Middle frontal gyrus (tissue), 1 donor: ENCODE data around the gene HRNR.

ENCODE experiments used
- DNase-seq: peaks from one replicate; pipeline ENCODE4 v3.0.0-alpha.2; 2015; ENCODE audit warnings: low spot score; ENCODE audit errors: extremely low spot score

Gene HRNR

DNA sequence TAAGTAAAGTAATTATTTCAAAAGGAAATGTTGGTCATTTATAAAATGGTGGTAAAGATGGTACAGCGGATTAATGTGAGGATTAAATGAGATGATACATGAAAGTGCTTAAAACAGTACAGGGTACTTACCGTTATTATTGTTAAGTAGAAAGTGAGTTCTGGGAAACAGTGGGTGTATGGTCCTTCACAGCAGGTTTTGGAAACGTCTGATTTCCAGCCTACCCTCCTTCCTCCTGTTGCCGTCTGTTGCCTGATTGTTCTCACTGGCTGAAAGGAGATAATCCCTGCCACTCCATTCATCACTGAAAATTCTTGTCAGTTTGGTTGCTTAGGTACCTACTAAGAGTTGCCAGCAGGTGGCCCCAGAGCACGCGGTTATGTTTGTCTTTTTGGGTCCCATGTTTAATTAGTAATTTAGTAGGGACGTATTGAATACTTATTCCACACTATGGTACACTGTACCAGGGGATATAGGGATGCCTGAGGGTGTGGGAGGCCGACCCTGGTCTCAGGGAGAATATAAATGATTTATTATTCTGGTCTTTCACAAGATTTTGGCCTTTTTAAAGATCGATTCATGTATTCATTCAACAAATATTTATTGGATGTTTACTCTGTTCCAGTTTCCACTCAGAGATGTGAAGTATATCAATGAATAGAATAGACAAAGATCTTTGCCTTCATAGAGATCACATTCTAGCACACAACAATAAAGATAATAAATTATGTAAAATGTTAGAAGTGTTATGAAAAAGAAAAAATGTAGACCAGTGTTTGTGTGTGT lies 34.1 kb downstream of the HRNR start:
- peak; percentile 17 for DNase-seq

DNA sequence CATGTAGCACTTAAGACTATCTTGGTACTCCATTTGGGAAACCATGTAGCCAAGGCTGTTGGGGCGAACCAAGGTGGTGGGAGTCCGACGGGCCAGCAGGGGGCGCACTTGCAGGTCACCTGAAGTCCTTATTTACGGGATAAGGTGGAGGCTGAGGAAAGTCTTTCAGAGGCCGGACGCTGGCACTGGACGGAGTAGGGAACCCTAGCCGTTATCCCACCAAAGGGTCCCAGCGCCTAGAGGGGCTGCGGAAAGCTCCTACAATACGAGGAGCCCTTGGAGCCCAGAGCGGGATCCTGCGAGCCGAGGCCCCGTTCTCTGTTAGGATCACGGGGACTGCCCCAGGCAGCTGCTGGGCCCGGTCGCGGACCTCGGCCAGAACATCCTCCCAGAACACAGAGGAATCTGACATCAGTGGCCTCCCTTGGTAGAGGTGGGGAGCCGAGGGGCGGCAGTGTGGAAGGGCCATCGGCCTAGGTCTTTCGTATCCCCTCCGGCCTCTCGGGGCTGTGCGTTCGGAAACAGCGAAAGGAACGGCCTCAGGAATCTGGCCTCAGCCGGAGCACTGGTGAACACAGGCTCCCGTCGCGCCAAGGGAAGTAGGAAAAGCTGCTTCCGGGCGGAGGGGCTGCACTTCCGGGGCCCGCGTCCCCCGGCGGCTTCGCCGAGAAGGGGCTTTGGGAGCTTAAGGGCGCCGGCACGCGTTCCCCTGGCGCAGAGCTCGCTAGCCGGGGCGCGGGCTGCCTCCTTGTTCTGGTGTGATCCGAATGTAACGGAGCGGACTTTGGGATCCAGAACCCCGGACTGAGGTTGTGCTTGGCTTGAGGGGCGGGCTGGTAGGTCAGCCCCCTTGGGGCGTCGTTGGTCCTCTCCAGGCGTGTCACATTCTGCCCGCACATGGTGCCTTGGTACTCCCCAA lies 35.1 kb downstream of the HRNR start:
- DNase-seq, result peak; percentile 41

DNA sequence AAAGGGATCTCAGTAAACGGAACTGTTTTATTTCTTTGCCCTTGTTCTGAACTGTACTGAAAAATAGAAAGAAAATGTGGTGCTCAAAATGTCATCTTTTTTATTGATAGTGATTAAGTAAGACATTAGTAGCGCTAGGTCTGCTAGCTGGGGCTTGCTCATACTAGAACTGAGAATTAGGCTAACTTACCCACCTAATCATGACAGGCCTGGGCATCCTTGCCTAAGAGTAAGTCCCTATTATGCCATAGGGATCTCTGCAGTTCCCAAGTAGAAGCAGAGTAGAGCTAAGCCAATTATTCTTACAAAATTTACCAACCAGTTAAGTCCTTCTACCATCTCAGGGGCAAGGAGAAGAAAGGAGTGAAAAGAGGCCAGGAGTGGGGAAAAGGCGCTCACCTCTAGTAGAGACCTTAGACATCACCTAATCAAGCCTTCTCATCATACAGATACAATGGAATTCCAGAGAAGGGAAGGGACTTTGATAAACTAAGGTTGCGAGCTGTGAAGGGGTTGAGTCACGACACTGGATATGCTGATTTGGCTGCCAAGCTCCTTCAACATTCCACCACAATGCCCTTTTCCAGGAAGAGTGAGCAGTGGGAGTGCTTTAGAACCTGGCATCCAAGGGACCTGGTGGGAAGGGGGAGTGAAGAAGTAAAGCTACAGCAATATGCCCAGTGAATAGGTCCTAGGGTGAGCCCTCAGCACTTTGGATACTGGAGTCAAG lies 37.3 kb downstream of the HRNR start:
- DNase-seq, result no peak

DNA sequence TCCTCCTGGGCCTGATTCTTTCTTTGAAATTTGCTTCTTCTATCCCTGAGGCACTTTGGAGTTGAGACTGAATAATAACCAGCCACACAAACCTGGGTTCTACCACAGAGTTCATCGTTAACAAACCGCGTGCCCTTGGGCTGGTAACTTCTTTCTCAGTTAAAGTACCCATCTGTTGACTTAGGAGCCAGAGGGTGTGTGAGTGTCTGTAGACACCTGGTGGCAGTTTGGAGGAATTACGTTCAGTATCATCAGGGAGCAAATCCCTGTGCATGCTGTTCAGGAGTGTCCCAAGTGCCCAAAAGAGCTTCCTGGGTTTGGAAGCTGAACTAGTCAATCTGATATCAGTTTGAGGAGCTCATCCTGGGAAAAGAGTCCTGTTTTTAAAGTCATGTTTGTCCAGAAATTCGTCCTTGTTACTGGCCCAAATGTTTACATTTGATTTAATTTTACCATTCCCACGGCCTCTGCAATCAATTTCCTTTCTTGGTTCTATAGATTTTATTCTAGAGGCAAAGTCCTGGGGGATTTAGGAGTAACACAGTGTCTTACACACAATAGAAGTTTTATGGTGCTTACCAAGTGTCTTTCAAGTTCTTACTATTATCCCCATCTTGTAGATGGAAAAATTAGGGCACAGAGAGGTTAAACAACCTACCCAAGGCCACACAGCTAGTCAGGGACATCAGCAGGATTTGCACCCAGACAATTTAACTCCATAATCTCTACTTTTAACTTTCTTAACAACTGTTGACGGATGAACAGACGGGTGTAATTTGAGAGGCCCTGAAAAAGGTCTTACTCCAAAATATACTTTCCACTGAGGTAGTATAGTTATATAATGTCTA lies 38.2 kb downstream of the HRNR start:
- no peak for DNase-seq

DNA sequence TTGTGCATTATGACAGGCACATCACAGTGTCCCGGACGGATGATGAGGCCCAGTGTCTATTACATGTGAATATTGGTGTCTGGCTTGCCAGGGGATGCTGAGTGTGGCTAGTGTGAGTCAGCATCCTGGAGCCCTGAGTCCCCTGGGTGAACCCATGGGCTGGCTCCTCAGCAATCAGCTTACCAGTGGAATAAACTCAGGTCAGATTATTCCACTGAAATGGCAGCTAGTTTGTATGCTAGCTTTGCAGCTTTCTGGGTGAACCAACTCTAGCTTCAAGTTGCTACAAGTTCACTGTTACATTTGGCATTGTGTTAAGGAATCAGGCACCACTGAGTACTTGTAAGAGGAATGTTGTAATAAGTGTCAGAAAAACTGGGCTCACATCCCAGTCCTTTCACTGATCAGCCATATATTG lies 41.0 kb downstream of the HRNR start:
- no peak for DNase-seq

DNA sequence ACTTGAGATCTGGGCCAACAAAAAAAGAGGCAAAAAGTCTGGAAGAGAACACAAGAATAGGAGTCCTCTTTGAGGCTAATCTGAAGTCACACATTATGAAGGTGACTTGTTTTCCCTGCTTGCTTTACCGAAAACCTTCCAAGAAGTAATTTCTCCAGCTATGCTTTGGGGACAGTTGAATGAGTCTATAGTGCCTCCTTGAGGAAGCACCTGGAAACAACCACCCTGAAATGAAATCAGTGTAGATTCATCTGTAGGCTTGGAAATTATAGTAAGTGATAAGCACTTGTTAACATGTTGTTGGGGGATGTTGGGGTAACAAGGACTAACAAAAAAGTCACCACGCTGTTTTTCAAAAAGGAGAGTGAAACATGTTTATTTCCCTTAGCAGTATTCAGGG lies 41.6 kb downstream of the HRNR start:
- DNase-seq, result no peak

DNA sequence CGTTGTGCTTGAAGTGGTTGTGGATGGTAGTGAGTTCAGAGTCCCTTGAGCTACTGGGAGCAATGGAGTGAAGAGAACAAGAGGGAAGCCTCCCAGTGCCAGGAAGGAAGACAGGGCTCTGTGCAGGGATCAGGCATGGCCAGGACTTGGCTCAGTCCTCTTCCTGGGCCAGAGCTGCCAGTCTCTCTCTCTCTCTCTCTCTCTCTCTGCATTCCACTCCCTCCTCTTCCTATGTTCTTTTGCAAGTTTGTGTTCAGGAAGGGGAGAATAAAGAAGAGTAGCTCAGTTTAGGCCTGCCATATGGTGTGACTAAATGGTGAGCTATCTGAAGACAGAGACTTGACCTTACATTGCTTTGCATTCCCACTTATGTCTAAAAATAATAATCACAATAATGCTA lies 44.4 kb downstream of the HRNR start:
- DNase-seq, result no peak

DNA sequence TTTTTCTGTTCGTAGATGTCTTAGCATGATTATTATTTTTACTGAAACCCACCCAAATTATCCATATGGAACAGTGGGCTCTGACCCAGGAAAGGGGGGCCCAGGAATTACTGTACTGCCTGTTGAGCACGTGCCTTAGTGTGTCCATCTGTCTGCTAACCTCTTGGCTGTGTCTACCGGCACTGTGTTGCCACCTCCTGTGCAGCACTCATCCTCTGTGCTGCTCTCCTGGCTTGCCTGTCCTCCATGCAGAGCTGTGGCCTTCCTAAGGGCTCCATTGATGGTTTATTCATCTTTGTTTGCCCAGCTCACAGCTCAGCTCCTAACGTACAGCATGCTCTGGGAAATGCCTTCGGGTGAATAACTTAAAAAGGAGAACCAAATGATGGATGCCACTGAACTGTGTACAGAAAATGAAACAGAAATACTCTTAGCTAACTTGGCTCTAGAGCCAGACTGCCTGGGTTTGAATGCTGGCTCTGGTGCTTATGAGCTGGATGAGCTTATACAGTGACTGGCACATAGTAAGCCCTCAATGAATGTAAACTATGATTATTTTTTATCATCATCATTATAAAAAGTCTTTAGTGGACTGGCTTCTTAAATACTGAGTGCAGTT lies 53.6 kb downstream of the HRNR start:
- DNase-seq, result no peak

DNA sequence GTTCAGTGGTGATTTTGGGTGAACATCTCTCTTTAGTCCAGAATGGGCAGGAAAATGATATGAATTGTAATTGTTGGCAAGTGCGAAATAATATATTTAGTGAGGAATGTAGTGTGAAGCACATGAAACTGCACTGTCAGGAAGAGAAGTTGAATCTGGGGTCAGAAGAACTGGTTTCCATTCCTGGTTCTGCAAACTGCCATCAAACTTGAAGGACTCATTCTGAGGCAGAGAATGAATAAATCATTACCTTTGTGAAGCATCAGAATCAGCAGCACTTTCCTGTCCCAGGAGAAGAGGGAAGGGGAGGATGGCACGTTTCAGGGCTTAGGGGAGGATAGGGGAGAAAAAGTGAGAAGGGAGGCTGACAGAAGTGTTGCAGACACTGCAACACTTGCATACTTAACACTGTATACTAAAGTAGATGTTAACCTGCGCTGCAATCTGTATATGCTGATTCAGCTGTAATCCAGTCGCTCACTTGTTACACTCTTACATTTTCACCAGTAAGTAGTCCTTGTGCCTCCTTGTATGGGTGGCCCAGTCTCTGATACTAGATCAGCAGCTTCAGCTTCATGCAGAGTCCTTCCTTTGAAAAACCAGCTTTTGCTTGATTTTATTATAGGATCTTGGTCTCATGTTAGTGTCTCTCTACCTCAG lies 54.5 kb downstream of the HRNR start:
- DNase-seq, result no peak

DNA sequence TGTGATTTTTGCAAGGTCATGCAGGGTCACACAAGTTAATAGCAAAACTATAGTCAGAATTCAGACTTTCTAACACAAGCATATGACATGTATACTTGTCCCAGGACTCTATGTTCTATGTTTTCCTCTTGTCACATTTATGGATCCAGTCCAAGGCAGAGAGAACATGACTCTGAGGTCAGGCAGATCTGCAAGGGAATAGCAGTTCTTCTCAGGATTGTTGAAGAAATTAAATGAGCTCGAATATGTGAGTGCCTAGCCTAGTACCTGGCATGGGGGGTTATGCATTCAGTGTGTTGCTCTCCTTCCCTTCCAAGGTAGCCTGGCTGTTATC lies 55.5 kb downstream of the HRNR start:
- DNase-seq, result no peak

DNA sequence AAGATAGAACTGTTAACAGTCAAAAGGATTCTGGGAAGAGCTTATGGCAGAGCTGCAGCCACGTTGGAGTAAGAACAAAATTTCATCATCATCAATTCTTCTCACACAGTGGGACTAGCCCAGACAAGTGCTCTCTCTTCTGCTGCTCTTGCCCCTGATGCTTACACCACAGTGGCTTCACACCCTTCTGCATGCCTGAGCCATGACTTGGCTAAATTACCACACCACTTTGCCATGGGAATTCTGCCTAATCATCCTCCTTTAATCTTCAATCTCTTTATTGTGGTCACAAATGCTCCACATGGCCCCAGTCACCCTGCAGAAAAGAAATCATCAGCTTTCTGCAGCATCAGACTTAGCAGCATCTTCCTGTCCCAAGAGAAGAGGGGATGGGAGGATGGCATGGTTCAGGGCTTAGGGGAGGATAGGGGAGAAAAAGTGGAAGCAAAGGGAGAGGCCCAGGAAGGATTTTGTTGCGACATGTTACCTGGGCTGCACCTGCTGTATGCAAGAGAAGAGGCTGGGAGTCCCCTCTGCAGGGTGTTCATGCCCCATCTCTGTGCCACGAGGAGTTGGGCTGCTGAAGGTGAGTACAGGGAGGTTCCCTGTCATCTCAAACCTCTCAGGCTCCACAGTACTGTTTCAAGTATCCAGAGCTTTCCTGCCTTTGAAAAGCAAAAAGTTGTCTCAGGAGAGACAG lies 56.0 kb downstream of the HRNR start:
- DNase-seq, result no peak

DNA sequence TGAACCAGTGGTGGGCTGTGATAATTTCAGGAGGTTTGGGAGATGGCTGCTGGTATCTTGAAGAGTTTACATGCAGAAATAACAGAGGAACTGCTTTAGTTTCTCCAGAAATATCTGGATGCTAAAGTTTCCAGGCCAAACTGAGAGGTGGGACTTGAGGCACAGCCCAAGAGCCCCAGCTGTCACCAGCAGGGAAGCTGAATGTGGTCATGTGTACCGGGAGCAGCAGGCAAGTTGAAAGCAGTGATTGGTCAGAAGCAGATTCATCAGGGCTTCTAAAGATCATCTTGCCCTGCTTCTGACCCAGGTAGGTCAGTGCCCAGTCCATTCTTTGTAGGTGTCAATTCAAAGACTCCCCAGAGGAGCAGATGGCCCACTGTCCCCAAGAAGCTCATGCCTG lies 57.0 kb downstream of the HRNR start:
- no peak for DNase-seq

DNA sequence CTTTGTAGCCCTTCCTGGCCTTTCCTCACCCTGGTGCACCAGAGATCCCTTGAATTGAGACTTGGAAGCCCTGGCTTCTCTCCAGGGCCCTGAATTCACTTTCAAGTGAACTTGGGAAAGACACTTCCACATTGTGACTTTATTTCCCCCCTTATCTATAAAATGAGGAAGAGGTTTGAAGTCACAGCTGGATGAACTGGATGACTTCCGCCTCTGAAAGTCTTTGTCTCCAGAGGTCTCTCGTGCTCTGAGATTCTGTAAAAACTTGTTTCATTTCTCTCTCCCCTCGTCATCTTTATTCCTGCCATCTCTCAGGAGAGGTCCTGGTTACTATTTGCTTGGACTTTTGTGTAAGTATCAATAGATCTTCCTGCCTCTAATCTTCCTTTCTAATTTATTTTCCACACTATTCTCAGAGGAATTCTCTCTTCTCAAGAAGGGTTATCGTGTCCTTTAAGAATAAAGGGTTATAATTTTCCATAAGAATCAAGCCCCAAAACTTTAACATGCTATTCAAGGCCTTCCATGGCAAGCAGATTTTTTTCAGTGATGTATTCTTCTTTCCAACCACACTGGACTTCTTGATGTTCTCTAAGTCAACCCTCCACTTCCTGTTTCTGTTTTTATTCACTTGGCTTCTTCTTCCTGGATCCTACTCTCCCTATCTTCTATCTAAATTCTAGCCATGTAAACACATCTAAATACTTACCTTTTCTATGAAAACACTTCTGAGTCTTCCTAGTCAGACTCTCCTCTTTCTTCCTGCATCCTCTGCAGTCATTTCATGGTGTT lies 58.5 kb downstream of the HRNR start:
- no peak for DNase-seq

DNA sequence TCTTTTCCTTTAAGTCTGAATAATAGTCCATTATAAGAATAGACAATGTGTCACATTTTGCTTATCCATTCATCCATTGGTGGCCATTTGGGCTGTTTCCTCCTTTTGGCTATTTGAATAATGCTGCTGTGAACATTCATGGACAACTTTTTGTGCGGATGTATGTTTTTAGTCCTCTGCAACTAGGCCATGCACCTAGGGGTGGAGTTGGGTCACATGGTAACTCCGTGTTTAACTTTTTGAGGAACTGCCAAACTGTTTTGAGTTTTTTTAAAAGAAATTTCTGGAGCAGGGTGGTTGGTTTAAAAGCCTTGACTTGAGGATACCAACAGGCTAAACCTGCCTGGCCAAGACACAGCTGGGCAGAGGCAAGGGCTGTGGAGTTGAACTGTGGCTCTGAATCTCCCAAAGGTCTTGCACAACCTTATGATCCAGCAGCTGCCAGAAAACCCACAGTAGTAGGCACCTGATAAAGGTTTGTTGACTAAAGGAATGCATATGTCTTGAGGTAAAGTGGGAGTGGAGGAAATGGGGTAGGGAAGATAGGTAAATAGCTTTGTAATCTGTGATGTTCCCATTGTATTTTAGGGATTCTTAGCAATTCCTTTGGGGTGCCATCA lies 59.4 kb downstream of the HRNR start:
- no peak for DNase-seq

DNA sequence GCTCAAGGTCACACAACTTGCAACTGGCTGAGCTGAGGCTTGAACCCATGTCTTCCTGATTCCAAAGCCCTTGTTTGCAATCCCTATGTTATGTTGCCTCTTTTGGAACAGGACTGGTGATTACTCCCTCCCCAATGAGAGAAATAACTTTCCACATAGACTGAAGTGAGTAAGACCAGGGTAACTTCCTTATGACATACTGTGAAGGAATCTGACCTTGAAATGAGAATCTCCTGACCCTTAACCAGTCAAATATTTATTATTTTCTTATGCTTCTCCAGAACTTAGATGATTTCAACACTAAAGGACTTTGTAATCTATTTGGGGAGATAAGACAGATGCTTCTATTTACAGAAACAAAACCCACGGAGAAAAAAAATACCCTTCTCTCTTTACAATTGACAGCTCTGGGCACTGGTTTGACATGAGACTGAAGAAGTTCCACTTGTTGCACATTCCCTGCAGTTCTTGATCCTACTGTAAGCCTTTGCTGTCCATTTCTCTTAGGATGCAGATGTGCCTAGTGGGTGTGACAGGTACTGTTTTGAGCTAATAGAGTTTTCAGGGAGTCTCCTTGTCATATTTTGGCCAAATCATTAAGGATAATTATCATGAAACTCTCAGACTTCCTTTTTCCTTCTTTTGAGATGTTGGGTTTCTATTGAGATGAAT lies 61.1 kb downstream of the HRNR start:
- DNase-seq, result no peak
